H1 (cell line): ENCODE results near the gene GJB6. TPM values are rescaled to one million over a fixed set of nuclear protein-coding genes. Genes with fewer than 3 reads are reported as not detected.

ENCODE experiments used
- CTCF ChIA-PET: fragments of 300-600 bp; sonication (Branson Sonifier 250); formaldehyde crosslinking; loops from one replicate; lab custom pipeline; 2021; ENCODE audit not compliant: partially characterized antibody; lab: Charles Lee
- POLR2A ChIA-PET: fragments of 300-600 bp; sonication (Branson Sonifier 250); formaldehyde crosslinking; loops from one replicate; lab custom pipeline; 2021; ENCODE audit warnings: inconsistent platforms; ENCODE audit not compliant: partially characterized antibody; lab: Charles Lee
- DNase-seq, 2 experiments: peaks; one replicate each; pipeline versions ENCODE4 v3.0.0 to v3.0.0-alpha.2; 2010 to 2022; ENCODE audit warnings: low spot score in 2 of 2, low read depth in 1 of 2, mixed read lengths in 1 of 2
- FAIRE-seq: peaks from 2 replicates; lab custom pipeline; 2011; peaks lifted over from hg19 to GRCh38; lab: Jason Lieb, UNC
- H2AFZ ChIP-seq: 2 replicates; pipeline ENCODE4 v1.8.1; 2012; ENCODE audit warnings: low read length, inconsistent platforms
- H2AK5ac ChIP-seq: 2 replicates; pipeline ENCODE4 v1.6.1; 2013; ENCODE audit warnings: low read depth, low read length
- H2BK120ac ChIP-seq: replicated peaks from 2 replicates; pipeline ENCODE3; 2013; ENCODE audit warnings: low read depth, low read length, inconsistent platforms
- H2BK12ac ChIP-seq: 2 replicates; pipeline ENCODE4 v1.6.1; 2013; ENCODE audit warnings: low read depth, low read length
- H2BK15ac ChIP-seq: 2 replicates; pipeline ENCODE4 v1.6.1; 2013; ENCODE audit warnings: low read length
- H2BK20ac ChIP-seq: 2 replicates; pipeline ENCODE4 v1.6.1; 2013; ENCODE audit warnings: low read length
- H2BK5ac ChIP-seq: 2 replicates; pipeline ENCODE4 v1.6.1; 2013; ENCODE audit warnings: low read depth, low read length
- H3K14ac ChIP-seq: 2 replicates; pipeline ENCODE4 v1.6.1; 2013; ENCODE audit warnings: inconsistent platforms; ENCODE audit not compliant: insufficient read length
- H3K18ac ChIP-seq: 2 replicates; pipeline ENCODE4 v1.6.1; 2013; ENCODE audit warnings: low read length; ENCODE audit errors: extremely low read depth
- H3K23ac ChIP-seq: 2 replicates; pipeline ENCODE4 v1.6.1; 2013; ENCODE audit warnings: inconsistent platforms; ENCODE audit not compliant: insufficient read length
- H3K23me2 ChIP-seq: 2 replicates; pipeline ENCODE4 v1.6.1; 2013; ENCODE audit warnings: low read depth, low read length
- H3K27ac ChIP-seq: 2 replicates; pipeline ENCODE4 v1.6.1; 2011; ENCODE audit warnings: low read depth, low read length, inconsistent platforms
- H3K27me3 ChIP-seq, 4 experiments: replicated peaks in 1 of 4; 1 replicate in 1 of 4; 2 replicates in 3 of 4; pipeline versions ENCODE4 v1.6.1 to v1.8.1; 2011 to 2013; ENCODE audit warnings: low read length in 3 of 4, mild to moderate bottlenecking in 3 of 4, inconsistent platforms in 2 of 4, mixed read lengths in 2 of 4, moderate library complexity in 1 of 4; ENCODE audit not compliant: control insufficient read depth in 3 of 4, insufficient read depth in 3 of 4; ENCODE audit errors: extremely low read depth in 1 of 4
- H3K36me3 ChIP-seq, 4 experiments: 2 replicates each; pipeline versions ENCODE4 v1.6.1 to v1.8.1; 2011 to 2013; ENCODE audit warnings: mild to moderate bottlenecking in 4 of 4, low read length in 3 of 4, moderate library complexity in 2 of 4, control low read depth in 1 of 4, inconsistent platforms in 1 of 4; ENCODE audit not compliant: insufficient read depth in 4 of 4, control insufficient read depth in 2 of 4
- H3K4ac ChIP-seq: replicated peaks from 2 replicates; pipeline ENCODE3; 2013; ENCODE audit warnings: low read length, low read depth, mixed read lengths, inconsistent platforms; ENCODE audit not compliant: insufficient read length
- H3K4me1 ChIP-seq, 4 experiments: replicated peaks in 1 of 4; 1 replicate in 1 of 4; 2 replicates in 3 of 4; pipeline versions ENCODE4 v1.6.1 to v1.8.1; 2011 to 2013; ENCODE audit warnings: low read length in 3 of 4, inconsistent platforms in 2 of 4, mixed read lengths in 1 of 4; ENCODE audit not compliant: insufficient read depth in 4 of 4, control insufficient read depth in 3 of 4
- H3K4me2 ChIP-seq, 2 experiments: 2 replicates each; pipeline versions ENCODE4 v1.6.1 to v1.8.1; 2011 to 2013; ENCODE audit warnings: low read depth in 2 of 2, low read length in 2 of 2, control low read depth in 1 of 2, inconsistent platforms in 1 of 2, mild to moderate bottlenecking in 1 of 2; ENCODE audit not compliant: insufficient read depth in 1 of 2
- H3K4me3 ChIP-seq, 4 experiments: fragments of 200-600, 300-600 bp in 1 of 4; sonication (generic), shearing (Covaris generic), sonication (Bioruptor Twin) in 1 of 4; 2 replicates each; pipeline versions ENCODE4 v1.5.1 to v1.8.1; 2011 to 2016; ENCODE audit warnings: low read length in 4 of 4, low read depth in 3 of 4, control low read depth in 2 of 4, inconsistent platforms in 2 of 4, mild to moderate bottlenecking in 2 of 4, mixed read lengths in 1 of 4, moderate library complexity in 1 of 4; ENCODE audit not compliant: insufficient read depth in 2 of 4; ENCODE audit errors: extremely low read depth in 1 of 4
- H3K56ac ChIP-seq: replicated peaks from 2 replicates; pipeline ENCODE3; 2013; ENCODE audit warnings: low read depth, mild to moderate bottlenecking, mixed read lengths, low read length, inconsistent platforms; ENCODE audit not compliant: insufficient read length
- H3K79me1 ChIP-seq: 2 replicates; pipeline ENCODE4 v1.6.1; 2013; ENCODE audit warnings: low read depth, low read length, control low read depth
- H3K79me2 ChIP-seq, 2 experiments: 2 replicates each; pipeline versions ENCODE4 v1.6.1 to v1.8.1; 2012 to 2013; ENCODE audit warnings: low read length in 2 of 2, mild to moderate bottlenecking in 2 of 2, inconsistent platforms in 1 of 2; ENCODE audit not compliant: insufficient read depth in 2 of 2, control insufficient read depth in 1 of 2
- H3K9ac ChIP-seq, 4 experiments: replicated peaks in 1 of 4; 1 replicate in 1 of 4; 2 replicates in 3 of 4; pipeline versions ENCODE4 v1.6.1 to v1.8.1; 2011 to 2013; ENCODE audit warnings: low read depth in 3 of 4, low read length in 3 of 4, control low read depth in 2 of 4, mild to moderate bottlenecking in 2 of 4, moderate library complexity in 2 of 4, inconsistent platforms in 1 of 4; ENCODE audit errors: extremely low read depth in 1 of 4
- H3K9me3 ChIP-seq, 2 experiments: 2 replicates each; pipeline versions ENCODE4 v1.6.1 to v1.8.1; 2012 to 2013; ENCODE audit warnings: mild to moderate bottlenecking in 2 of 2, moderate library complexity in 2 of 2, control low read depth in 1 of 2, inconsistent platforms in 1 of 2, low read depth in 1 of 2, low read length in 1 of 2, mixed read lengths in 1 of 2; ENCODE audit not compliant: insufficient read depth in 2 of 2
- H4K20me1 ChIP-seq, 2 experiments: replicated peaks in 1 of 2; 2 replicates each; pipeline versions ENCODE3 to v1.8.1; 2011 to 2013; ENCODE audit warnings: inconsistent platforms in 2 of 2, low read length in 2 of 2, mild to moderate bottlenecking in 1 of 2; ENCODE audit not compliant: insufficient read depth in 2 of 2, control insufficient read depth in 1 of 2
- H4K5ac ChIP-seq: 2 replicates; pipeline ENCODE4 v1.6.1; 2013; ENCODE audit warnings: low read length, low read depth, mixed read lengths, inconsistent platforms; ENCODE audit not compliant: insufficient read length
- H4K8ac ChIP-seq: 2 replicates; pipeline ENCODE4 v1.8.0; 2013; ENCODE audit warnings: mild to moderate bottlenecking, moderate library complexity, low read length, inconsistent platforms; ENCODE audit not compliant: insufficient read depth; ENCODE audit errors: extremely low read depth
- H4K91ac ChIP-seq: replicated peaks from 2 replicates; pipeline ENCODE3; 2013; ENCODE audit warnings: low read length, mixed read lengths, inconsistent platforms; ENCODE audit not compliant: insufficient read length
- CEBPB ChIP-seq: IDR thresholded peaks from 2 replicates; pipeline ENCODE4 v1.6.1; 2012; ENCODE audit warnings: low read depth, low read length
- EP300 ChIP-seq, 2 experiments: IDR thresholded peaks; 1 replicate in 1 of 2; 2 replicates in 1 of 2; pipeline ENCODE4 v1.6.1; 2011 to 2012; ENCODE audit warnings: low read depth in 2 of 2, low read length in 2 of 2, mild to moderate bottlenecking in 2 of 2, borderline replicate concordance in 1 of 2, inconsistent platforms in 1 of 2, moderate library complexity in 1 of 2
- EZH2 ChIP-seq: fragments of 200-600 bp; sonication (generic); IDR thresholded peaks from 2 replicates; pipeline ENCODE4 v1.7.1; 2012; ENCODE audit warnings: low read depth, mild to moderate bottlenecking, moderate library complexity, low read length, inconsistent platforms; ENCODE audit not compliant: severe bottlenecking
- GTF2F1 ChIP-seq: IDR thresholded peaks from 2 replicates; pipeline ENCODE4 v1.6.1; 2012; ENCODE audit warnings: low read depth, low read length, improper control_type of control experiment, borderline replicate concordance
- KDM1A ChIP-seq: fragments of 200-600, 300-600 bp; sonication (generic); IDR thresholded peaks from 2 replicates; pipeline ENCODE4 v1.7.1; 2016; ENCODE audit warnings: mild to moderate bottlenecking, low read length, borderline replicate concordance
- KDM4A ChIP-seq: IDR thresholded peaks from one replicate; pipeline ENCODE4 v1.7.1; 2012; ENCODE audit warnings: low read depth, mild to moderate bottlenecking, moderate library complexity, low read length, inconsistent platforms; ENCODE audit not compliant: severe bottlenecking
- POU5F1 ChIP-seq: IDR thresholded peaks from 2 replicates; pipeline ENCODE4 v1.6.1; 2011; ENCODE audit warnings: low read depth, mild to moderate bottlenecking, low read length, moderate library complexity
- TEAD4 ChIP-seq: IDR thresholded peaks from 2 replicates; pipeline ENCODE4 v1.6.1; 2012; ENCODE audit warnings: low read depth, low read length, inconsistent platforms, mixed read lengths
- USF2 ChIP-seq: IDR thresholded peaks from 2 replicates; pipeline ENCODE4 v1.6.1; 2011; ENCODE audit warnings: low read length, improper control_type of control experiment
- YY1 ChIP-seq: IDR thresholded peaks from 2 replicates; pipeline ENCODE4 v1.6.1; 2011; ENCODE audit warnings: low read depth, mild to moderate bottlenecking, low read length
- WGBS, 2 experiments: shearing (Covaris generic) in 1 of 2; methylation state at CpG; one replicate each; pipeline versions ENCODE4 v1.1.6 to v1.1.7; 2013 to 2015; ENCODE audit warnings: low lambda C conversion rate in 2 of 2, mixed read lengths in 2 of 2, inconsistent platforms in 1 of 2, low coverage in 1 of 2, missing lambda C conversion rate in 1 of 2; ENCODE audit not compliant: insufficient replicate concordance in 2 of 2, insufficient coverage in 1 of 2, insufficient read length in 1 of 2; ENCODE audit errors: extremely low coverage in 1 of 2, missing lambda C conversion rate in 1 of 2; 5-methylcytosine and 5-hydroxymethylcytosine counted together
- polyA plus RNA-seq, 7 experiments: library from polyadenylated mRNA; depleted of rRNA in 3 of 7; stranded (reverse) in 5 of 7; unstranded in 2 of 7; fragments of >200 nt in 5 of 7; fragments of 200-250 nt in 2 of 7; gene quantifications; 1 replicate in 5 of 7; 2 replicates in 1 of 7; 4 replicates in 1 of 7; pipeline versions ENCODE4 v1.2.1 to v1.2.3, GENCODE V29; 2011 to 2013; ENCODE audit warnings: missing spikeins in 2 of 7, mixed read lengths in 2 of 7
- total RNA-seq: library from RNA; stranded (reverse); fragmentation: NEBNext Ultra II Directional; extraction: Animal tissue kit (Norgen Biotek cat#: 25700); gene quantifications from 2 replicates; pipeline ENCODE4 v1.2.1, GENCODE V29; 2021
- TF ChIP-seq, protein P1 (sequence below), 3 experiments: IDR thresholded peaks; 1 replicate in 2 of 3; 2 replicates in 1 of 3; pipeline versions ENCODE4 v1.5.1 to v1.6.1; 2011; ENCODE audit warnings: low read length in 3 of 3, mild to moderate bottlenecking in 3 of 3, inconsistent platforms in 2 of 3, low read depth in 1 of 3, moderate library complexity in 1 of 3; ENCODE audit not compliant: insufficient read depth in 1 of 3; ENCODE audit errors: control extremely low read depth in 1 of 3

GJB6 gene
- total and polyA plus RNA-seq, 2 of the 8 experiments (the other 6 are each of a cell fraction or from before 2014, with no cell fraction given): not detected

GRCh38 chr13:20272104-20272503, 40.0 kb upstream of the GJB6 start:
- H3K14ac ChIP-seq: no peak overlapping the region
- no peak overlapping the region for H2AK5ac ChIP-seq
- H3K4ac ChIP-seq: no peak overlapping the region
- no peak overlapping the region for H3K23ac ChIP-seq
- no peak overlapping the region for H2BK5ac ChIP-seq
- no peaks in the 10 kb centered on the region for H3K79me2 ChIP-seq
- no peak overlapping the region for H2BK20ac ChIP-seq
- H3K9ac ChIP-seq: no peak overlapping the region
- H3K36me3 ChIP-seq: no peaks in the 10 kb centered on the region
- H3K27ac ChIP-seq: no peak overlapping the region
- 74% methylated on average over 2 of the region's 2 CpGs; no CpG with 5 or more reads in 1 of the 2 experiments for WGBS, 2 experiments
- H3K4me2 ChIP-seq: no peak overlapping the region
- no peaks in the 10 kb centered on the region for H3K4me1 ChIP-seq
- FAIRE-seq: no peak
- ChIA-PET POLR2A (no interaction called here), CTCF (interaction anchor here (1.9 to 2.3 kb wide), 2 partner anchors 22 to 219 kb away, joined by 6 to 7 read pairs; no protein-coding TSS in a partner anchor)
- H4K20me1 ChIP-seq: no peaks in the 10 kb centered on the region
- no peaks in the 10 kb centered on the region for H3K79me1 ChIP-seq
- H3K23me2 ChIP-seq: no peaks in the 10 kb centered on the region
- no peak overlapping the region for H3K56ac ChIP-seq
- DNase-seq: no peak
- no peak overlapping the region for H4K5ac ChIP-seq
- no peak overlapping the region for H4K91ac ChIP-seq
- H2BK120ac ChIP-seq: no peak overlapping the region
- no peak overlapping the region for H4K8ac ChIP-seq
- no peak overlapping the region for H3K4me3 ChIP-seq
- H3K18ac ChIP-seq: no peak overlapping the region
- H2BK15ac ChIP-seq: no peak overlapping the region
- H2BK12ac ChIP-seq: no peak overlapping the region
- H3K27me3 ChIP-seq: no peaks in the 10 kb centered on the region
- H2AFZ ChIP-seq: no peak overlapping the region
- no peaks in the 10 kb centered on the region for H3K9me3 ChIP-seq
- TF ChIP-seq KDM1A (no peak), POU5F1 (no peak), TEAD4 (no peak), KDM4A (no peak), CEBPB (no peak), USF2 (no peak), EP300 (IDR thresholded peaks at IDR 0.05; ENCODE audit: borderline replicate concordance in 1 of 2, low read depth in 2 of 2, low read length in 2 of 2) (no peak), YY1 (no peak), EZH2 (no peak), GTF2F1 (no peak)
- TF ChIP-seq, protein P1, sequence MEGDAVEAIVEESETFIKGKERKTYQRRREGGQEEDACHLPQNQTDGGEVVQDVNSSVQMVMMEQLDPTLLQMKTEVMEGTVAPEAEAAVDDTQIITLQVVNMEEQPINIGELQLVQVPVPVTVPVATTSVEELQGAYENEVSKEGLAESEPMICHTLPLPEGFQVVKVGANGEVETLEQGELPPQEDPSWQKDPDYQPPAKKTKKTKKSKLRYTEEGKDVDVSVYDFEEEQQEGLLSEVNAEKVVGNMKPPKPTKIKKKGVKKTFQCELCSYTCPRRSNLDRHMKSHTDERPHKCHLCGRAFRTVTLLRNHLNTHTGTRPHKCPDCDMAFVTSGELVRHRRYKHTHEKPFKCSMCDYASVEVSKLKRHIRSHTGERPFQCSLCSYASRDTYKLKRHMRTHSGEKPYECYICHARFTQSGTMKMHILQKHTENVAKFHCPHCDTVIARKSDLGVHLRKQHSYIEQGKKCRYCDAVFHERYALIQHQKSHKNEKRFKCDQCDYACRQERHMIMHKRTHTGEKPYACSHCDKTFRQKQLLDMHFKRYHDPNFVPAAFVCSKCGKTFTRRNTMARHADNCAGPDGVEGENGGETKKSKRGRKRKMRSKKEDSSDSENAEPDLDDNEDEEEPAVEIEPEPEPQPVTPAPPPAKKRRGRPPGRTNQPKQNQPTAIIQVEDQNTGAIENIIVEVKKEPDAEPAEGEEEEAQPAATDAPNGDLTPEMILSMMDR (IDR thresholded peaks at IDR 0.05; ENCODE audit: control extremely low read depth in 1 of 3, insufficient read depth in 1 of 3, low read depth in 1 of 3, low read length in 3 of 3): no peak
